Fibroblast of lung (primary cell): ENCODE data around the gene MT3. TPM values are rescaled to one million over a fixed set of nuclear protein-coding genes. Genes with fewer than 3 reads are reported as not detected.

Source experiments
- DNase-seq, 2 donors: peaks; one replicate each; pipeline versions ENCODE4 v3.0.0 to v3.0.0-alpha.2; 2010; ENCODE audit warnings: low read depth in 2 of 2
- H2AFZ ChIP-seq: 2 replicates; pipeline ENCODE4 v1.5.1; 2012; ENCODE audit warnings: low read length, control low read depth, inconsistent platforms
- H3K27ac ChIP-seq: 2 replicates; pipeline ENCODE4 v1.5.1; 2011; ENCODE audit warnings: low read length, control low read depth; ENCODE audit not compliant: insufficient read depth
- H3K27me3 ChIP-seq: 2 replicates; pipeline ENCODE4 v1.5.1; 2011; ENCODE audit warnings: mild to moderate bottlenecking, low read length; ENCODE audit not compliant: control insufficient read depth, insufficient read depth
- H3K36me3 ChIP-seq: 2 replicates; pipeline ENCODE4 v1.5.1; 2011; ENCODE audit warnings: low read length; ENCODE audit not compliant: control insufficient read depth, insufficient read depth
- H3K4me1 ChIP-seq: 2 replicates; pipeline ENCODE4 v1.5.1; 2011; ENCODE audit warnings: low read length; ENCODE audit not compliant: control insufficient read depth, insufficient read depth; ENCODE audit errors: extremely low read depth
- H3K4me2 ChIP-seq: 2 replicates; pipeline ENCODE4 v1.5.1; 2011; ENCODE audit warnings: low read length, control low read depth; ENCODE audit not compliant: insufficient read depth; ENCODE audit errors: extremely low read depth
- H3K4me3 ChIP-seq, 4 experiments: fragments of 200-600 bp in 1 of 4; sonication (generic) in 1 of 4; replicated peaks in 1 of 4; 2 replicates each; pipeline ENCODE4 v1.5.1; 2011 to 2016; ENCODE audit warnings: low read length in 4 of 4, low read depth in 3 of 4, mild to moderate bottlenecking in 3 of 4, control low read depth in 2 of 4, inconsistent platforms in 1 of 4, mixed read lengths in 1 of 4; ENCODE audit not compliant: insufficient read depth in 1 of 4; ENCODE audit errors: control extremely low read depth in 1 of 4
- H3K79me2 ChIP-seq: 2 replicates; pipeline ENCODE4 v1.5.1; 2012; ENCODE audit warnings: mild to moderate bottlenecking, low read length, inconsistent platforms; ENCODE audit not compliant: control insufficient read depth, insufficient read depth
- H3K9ac ChIP-seq: 2 replicates; pipeline ENCODE4 v1.5.1; 2011; ENCODE audit warnings: mild to moderate bottlenecking, low read length, control low read depth; ENCODE audit not compliant: insufficient read depth
- H3K9me3 ChIP-seq: 2 replicates; pipeline ENCODE4 v1.5.1; 2012; ENCODE audit warnings: low read depth, low read length; ENCODE audit not compliant: control insufficient read depth, insufficient read depth
- H4K20me1 ChIP-seq: 2 replicates; pipeline ENCODE4 v1.5.1; 2011; ENCODE audit warnings: low read length; ENCODE audit not compliant: control insufficient read depth, insufficient read depth; ENCODE audit errors: extremely low read depth
- EZH2 ChIP-seq: IDR thresholded peaks from 2 replicates; pipeline ENCODE4 v1.5.1; 2012; ENCODE audit warnings: low read length, control low read depth, mild to moderate bottlenecking; ENCODE audit errors: missing control alignments
- polyA plus RNA-seq, 2 donors: library from polyadenylated mRNA; depleted of rRNA in 1 of 2; stranded (reverse) in 1 of 2; unstranded in 1 of 2; fragments of >200 nt; gene quantifications; 2 replicates each; pipeline ENCODE4 v1.2.1, GENCODE V29; 2011 to 2012; ENCODE audit warnings: missing spikeins in 1 of 2
- total RNA-seq: library from RNA; depleted of rRNA; stranded (reverse); fragments of >200 nt; gene quantifications from 2 replicates; pipeline ENCODE4 v1.2.1, GENCODE V29; 2014
- TF ChIP-seq, protein P1 (sequence below), 2 donors: IDR thresholded peaks in 1 of 2; conservative IDR thresholded peaks in 1 of 2; 1 replicate in 1 of 2; 2 replicates in 1 of 2; pipeline ENCODE4 v1.5.1; 2011 to 2012; ENCODE audit warnings: low read length in 2 of 2, control low read depth in 1 of 2, inconsistent platforms in 1 of 2, low read depth in 1 of 2, mild to moderate bottlenecking in 1 of 2

The MT3 gene
- total and polyA plus RNA-seq, 2 donors (not counting 1 experiment from before 2014, with no cell fraction given): not detected

DNA sequence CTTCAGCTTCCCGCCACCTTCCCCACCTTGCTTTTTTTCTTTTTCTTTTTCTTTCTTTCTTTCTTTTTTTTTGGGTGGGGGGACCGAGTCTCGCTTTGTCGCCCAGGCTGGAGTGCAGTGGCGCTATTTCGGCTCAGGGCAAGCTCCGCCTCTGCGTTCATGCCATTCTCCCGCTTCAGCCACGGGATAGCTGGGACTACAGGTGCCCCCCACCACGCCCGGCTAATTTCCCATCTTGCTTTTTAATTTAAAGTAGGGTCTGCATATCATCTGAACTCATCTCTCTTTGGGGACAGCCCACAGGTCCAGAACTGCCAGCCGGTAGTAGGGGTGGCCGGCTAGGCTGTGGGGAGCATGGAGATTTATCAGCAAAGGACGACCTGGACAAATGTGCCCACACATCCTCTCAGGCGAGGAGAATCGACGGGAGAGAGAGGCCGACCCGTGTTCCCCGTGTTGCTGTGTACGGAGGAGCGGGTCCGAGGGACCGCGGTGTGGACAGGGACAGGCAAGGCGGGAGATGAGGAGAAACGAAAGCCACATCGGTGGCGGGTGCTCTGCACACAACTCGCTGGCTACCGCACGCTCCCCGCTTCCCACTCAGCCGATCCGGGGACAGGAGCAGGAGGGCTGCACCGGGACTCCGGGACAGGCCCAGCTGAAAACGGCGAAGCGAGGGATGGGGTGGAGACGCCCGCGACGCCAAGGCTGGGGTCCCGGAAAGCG, 45.5 kb downstream of the MT3 start:
- no peak for TF ChIP-seq EZH2
- TF ChIP-seq, protein P1, sequence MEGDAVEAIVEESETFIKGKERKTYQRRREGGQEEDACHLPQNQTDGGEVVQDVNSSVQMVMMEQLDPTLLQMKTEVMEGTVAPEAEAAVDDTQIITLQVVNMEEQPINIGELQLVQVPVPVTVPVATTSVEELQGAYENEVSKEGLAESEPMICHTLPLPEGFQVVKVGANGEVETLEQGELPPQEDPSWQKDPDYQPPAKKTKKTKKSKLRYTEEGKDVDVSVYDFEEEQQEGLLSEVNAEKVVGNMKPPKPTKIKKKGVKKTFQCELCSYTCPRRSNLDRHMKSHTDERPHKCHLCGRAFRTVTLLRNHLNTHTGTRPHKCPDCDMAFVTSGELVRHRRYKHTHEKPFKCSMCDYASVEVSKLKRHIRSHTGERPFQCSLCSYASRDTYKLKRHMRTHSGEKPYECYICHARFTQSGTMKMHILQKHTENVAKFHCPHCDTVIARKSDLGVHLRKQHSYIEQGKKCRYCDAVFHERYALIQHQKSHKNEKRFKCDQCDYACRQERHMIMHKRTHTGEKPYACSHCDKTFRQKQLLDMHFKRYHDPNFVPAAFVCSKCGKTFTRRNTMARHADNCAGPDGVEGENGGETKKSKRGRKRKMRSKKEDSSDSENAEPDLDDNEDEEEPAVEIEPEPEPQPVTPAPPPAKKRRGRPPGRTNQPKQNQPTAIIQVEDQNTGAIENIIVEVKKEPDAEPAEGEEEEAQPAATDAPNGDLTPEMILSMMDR (conservative IDR thresholded peaks at IDR 0.05 in 1 of 2, IDR thresholded peaks at IDR 0.05 in 1 of 2; ENCODE audit: low read depth in 1 of 2, low read length in 2 of 2): no peak
- H3K4me1 ChIP-seq: peaks cover 2% of the 10 kb centered on the region
- no peak overlapping the region for H3K27ac ChIP-seq
- no peaks in the 10 kb centered on the region for H3K36me3 ChIP-seq
- no peak overlapping the region for H2AFZ ChIP-seq
- no peak overlapping the region for H3K9ac ChIP-seq
- DNase-seq: no peak
- H3K9me3 ChIP-seq: no peaks in the 10 kb centered on the region
- H3K4me3 ChIP-seq: peak overlapping the region in 1 of 4 experiments; percentile 16
- no peaks in the 10 kb centered on the region for H3K79me2 ChIP-seq
- no peaks in the 10 kb centered on the region for H4K20me1 ChIP-seq
- H3K4me2 ChIP-seq: peak overlapping the region; percentile 35
- peaks cover 5% of the 10 kb centered on the region for H3K27me3 ChIP-seq

DNA sequence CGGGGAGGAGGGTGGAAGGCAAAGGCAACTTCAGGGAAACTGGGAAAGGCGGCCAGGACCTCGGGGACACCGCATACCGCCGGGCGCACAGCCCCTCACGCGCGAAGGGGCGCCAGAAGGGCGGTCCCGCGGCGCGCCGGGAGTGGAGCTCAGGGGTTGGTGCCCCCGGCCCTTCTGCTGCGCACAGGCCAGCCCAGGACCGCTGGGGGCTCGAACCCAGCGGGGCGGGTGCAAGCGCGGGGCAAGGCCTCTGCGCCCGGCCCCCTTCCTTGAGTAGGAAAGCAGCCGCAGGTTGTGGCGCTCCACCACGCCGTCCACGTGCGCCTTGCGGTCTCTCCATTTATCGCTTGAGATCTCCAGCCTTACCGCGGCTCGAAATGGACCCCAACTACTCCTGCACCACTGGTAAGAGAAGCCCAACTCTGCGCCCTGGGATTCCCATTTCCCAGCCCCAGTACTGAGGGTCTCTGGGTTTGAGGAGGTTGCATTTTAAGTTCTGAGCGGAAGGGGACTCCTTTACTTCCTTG, 46.2 kb downstream of the MT3 start:
- no peaks in the 10 kb centered on the region for H4K20me1 ChIP-seq
- peaks cover 2% of the 10 kb centered on the region for H3K4me1 ChIP-seq
- H2AFZ ChIP-seq: no peak overlapping the region
- H3K27ac ChIP-seq: no peak overlapping the region
- no peaks in the 10 kb centered on the region for H3K36me3 ChIP-seq
- no peak overlapping the region for H3K4me2 ChIP-seq
- no peak overlapping the region for H3K9ac ChIP-seq
- DNase-seq: no peak
- no peaks in the 10 kb centered on the region for H3K79me2 ChIP-seq
- H3K9me3 ChIP-seq: no peaks in the 10 kb centered on the region
- H3K4me3 ChIP-seq: no peak overlapping the region
- TF ChIP-seq EZH2: no peak
- TF ChIP-seq, protein P1 (conservative IDR thresholded peaks at IDR 0.05 in 1 of 2, IDR thresholded peaks at IDR 0.05 in 1 of 2; ENCODE audit: low read depth in 1 of 2, low read length in 2 of 2): no peak
- H3K27me3 ChIP-seq: peaks cover 5% of the 10 kb centered on the region

DNA sequence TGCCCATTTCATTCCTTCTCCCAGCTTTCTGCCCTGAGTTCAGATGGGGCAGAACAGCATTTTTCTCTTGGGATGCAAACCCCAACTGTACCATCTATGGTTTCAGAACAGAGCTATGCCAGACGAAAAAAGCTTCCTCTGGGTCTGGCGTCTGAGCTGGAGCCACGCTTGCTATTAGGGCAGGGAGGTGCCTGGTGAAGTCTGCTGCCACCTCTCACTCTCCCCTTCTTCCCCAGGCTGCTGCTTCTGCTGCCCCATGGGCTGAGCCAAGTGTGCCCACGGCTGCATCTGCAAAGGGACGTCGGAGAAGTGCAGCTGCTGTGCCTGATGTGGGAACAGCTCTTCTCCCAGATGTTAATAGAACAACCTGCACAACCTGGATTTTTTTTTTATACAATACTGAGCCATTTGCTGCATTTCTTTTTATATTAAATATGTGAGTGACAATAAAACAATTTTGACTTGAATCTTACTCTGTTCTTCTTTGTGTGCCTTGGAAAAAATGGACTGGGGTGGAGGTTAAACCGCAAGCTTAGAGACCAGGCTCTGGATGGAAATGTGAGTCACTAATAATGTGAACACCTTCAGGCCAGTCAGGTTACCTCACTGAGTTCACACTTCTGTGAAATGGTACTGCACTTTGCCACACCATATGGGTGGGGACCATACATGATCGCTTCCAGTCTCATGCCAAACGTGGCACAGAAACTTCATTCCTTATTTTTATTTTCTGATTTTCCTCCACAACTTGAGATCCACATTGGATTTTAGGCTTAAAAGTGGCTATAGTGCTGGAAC, 47.5 kb downstream of the MT3 start:
- peaks cover 2% of the 10 kb centered on the region for H3K4me1 ChIP-seq
- H3K79me2 ChIP-seq: no peaks in the 10 kb centered on the region
- H3K4me2 ChIP-seq: no peak overlapping the region
- no peaks in the 10 kb centered on the region for H3K36me3 ChIP-seq
- DNase-seq: no peak
- H4K20me1 ChIP-seq: no peaks in the 10 kb centered on the region
- TF ChIP-seq, protein P1 (conservative IDR thresholded peaks at IDR 0.05 in 1 of 2, IDR thresholded peaks at IDR 0.05 in 1 of 2; ENCODE audit: low read depth in 1 of 2, low read length in 2 of 2): no peak
- TF ChIP-seq EZH2: no peak
- H2AFZ ChIP-seq: no peak overlapping the region
- H3K9me3 ChIP-seq: no peaks in the 10 kb centered on the region
- no peak overlapping the region for H3K9ac ChIP-seq
- no peak overlapping the region for H3K27ac ChIP-seq
- H3K4me3 ChIP-seq: no peak overlapping the region
- peaks cover 5% of the 10 kb centered on the region for H3K27me3 ChIP-seq
